ENCODE results near the gene TMEM95. TPM values are rescaled to one million over a fixed set of nuclear protein-coding genes. Genes with fewer than 3 reads are reported as not detected.

TMEM95 gene
- total RNA-seq, 2 donors from 2014 or later, result not detected

- intact Hi-C loops (cut with DNase I), result loop anchor here in 1 of 2 donors (5.0 kb wide), 1 partner anchor 36 kb away; the partner anchor contains the start of gene TMEM95
- no peak for DNase-seq
- no peak for ATAC-seq
Observed at GRCh38 chr17:7392696-7393612, 38.0 kb downstream of the TMEM95 start.

GRCh38 chr17:7393613-7394451, 38.9 kb downstream of the TMEM95 start:
- intact Hi-C loops (cut with DNase I), result loop anchor here in 1 of 2 donors (5.0 kb wide), 1 partner anchor 37 kb away; the partner anchor contains the start of gene TMEM95
- DNase-seq (no peak), ATAC-seq (peak; percentile 19 to 35)

GRCh38 chr17:7394452-7395191, 39.7 kb downstream of the TMEM95 start, which contains the start of gene PLSCR3:
PLSCR3 (minus strand) TSS chr17:7394525; CDS start chr17:7394110, 415 bp downstream.
- DNase-seq, result peak; percentile 92
- ATAC-seq, result peak; percentile 95
- intact Hi-C loops (cut with DNase I), result loop anchor here in 1 of 2 donors (5.0 kb wide), 1 partner anchor 37 kb away; the partner anchor contains the start of gene TMEM95

GRCh38 chr17:7396147-7396546, 41.2 kb downstream of the TMEM95 start:
- DNase-seq (no peak), ATAC-seq (no peak)

GRCh38 chr17:7398612-7399011, 43.7 kb downstream of the TMEM95 start:
- intact Hi-C loops (cut with DNase I), result no loop called here
- ATAC-seq (no peak), DNase-seq (no peak)

More at GRCh38 chr17:7396147-7396546, 41.2 kb downstream of the TMEM95 start:
- intact Hi-C loops (cut with DNase I), result no loop called here

GRCh38 chr17:7403043-7403726, 48.2 kb downstream of the TMEM95 start:
- peak; percentile 73 for DNase-seq
- intact Hi-C loops (cut with DNase I), result no loop called here
- ATAC-seq, result peak; percentile 4 to 13

- ATAC-seq (peak; percentile 51 to 54), DNase-seq (no peak)
- intact Hi-C loops (cut with DNase I), result no loop called here
Observed at GRCh38 chr17:7403727-7403976, 48.7 kb downstream of the TMEM95 start.

- ATAC-seq (peak; percentile 91 to 94), DNase-seq (peak; percentile 99)
- intact Hi-C loops (cut with DNase I), result loop anchor here in 1 of 2 donors (2.0 kb wide), 1 partner anchor 31 kb away; the partner anchor contains the start of gene TMEM102
Observed at GRCh38 chr17:7403977-7404736, 49.2 kb downstream of the TMEM95 start, which contains the start of gene TMEM256. TMEM256 (minus strand) TSS chr17:7404097; CDS start chr17:7404084, 13 bp downstream.

- DNase-seq, result peak; percentile 73
- intact Hi-C loops (cut with DNase I), result loop anchor here in 1 of 2 donors (2.0 kb wide), 1 partner anchor 30 kb away; the partner anchor contains the start of gene TMEM102
- peak; percentile 52 to 65 for ATAC-seq
Observed at GRCh38 chr17:7404737-7405349, 49.9 kb downstream of the TMEM95 start.

GRCh38 chr17:7405350-7406234, 50.6 kb downstream of the TMEM95 start:
- no peak for DNase-seq
- intact Hi-C loops (cut with DNase I), result loop anchor here in 1 of 2 donors (2.0 kb wide), 1 partner anchor 29 kb away; the partner anchor contains the start of gene TMEM102
- no peak for ATAC-seq

GRCh38 chr17:7406235-7406825, 51.4 kb downstream of the TMEM95 start:
- ATAC-seq (no peak), DNase-seq (no peak)
- intact Hi-C loops (cut with DNase I), result no loop called here

Other genes starting within 250 kb of the TMEM95 start
- gene ASGR2, start 240.3 kb upstream of the TMEM95 start, total RNA-seq, result under 1 TPM; 0.62 to 0.68 TPM
- gene ASGR1, start 175.8 kb upstream of the TMEM95 start, total RNA-seq, result under 1 TPM; 0.68 TPM
- gene DLG4, start 135.3 kb upstream of the TMEM95 start, total RNA-seq, result 10 to 100 TPM; 21.3 to 22.9 TPM
- 1,000 to 10,000 TPM in 1 of 2 donors, 100 to 1,000 TPM in 1; 891 to 1,101 TPM for gene ACADVL, start 135.2 kb upstream of the TMEM95 start, total RNA-seq
- gene DVL2, start 120.6 kb upstream of the TMEM95 start, total RNA-seq, result 10 to 100 TPM; 22.5 to 23.8 TPM
- 10 to 100 TPM; 18.5 to 27.5 TPM for gene PHF23, start 115.7 kb upstream of the TMEM95 start, total RNA-seq
- 100 to 1,000 TPM; 459 to 475 TPM for gene GABARAP, start 112.7 kb upstream of the TMEM95 start, total RNA-seq
- gene CTDNEP1, start 103.4 kb upstream of the TMEM95 start, total RNA-seq, result 100 to 1,000 TPM; 116 to 118 TPM
- gene ELP5, start 102.9 kb upstream of the TMEM95 start, total RNA-seq, result 10 to 100 TPM; 68.3 to 93.8 TPM
- 1 to 10 TPM; 2.1 to 4.9 TPM for gene CLDN7, start 92.7 kb upstream of the TMEM95 start, total RNA-seq
- 10 to 100 TPM; 79.1 to 87.6 TPM for gene SLC2A4, start 73.4 kb upstream of the TMEM95 start, total RNA-seq
- 1 to 10 TPM; 1.2 to 1.9 TPM for gene YBX2, start 60.5 kb upstream of the TMEM95 start, total RNA-seq
- 100 to 1,000 TPM; 274 to 374 TPM for gene EIF5A, start 47.5 kb upstream of the TMEM95 start, total RNA-seq
- gene GPS2, start 39.8 kb upstream of the TMEM95 start, total RNA-seq, result 10 to 100 TPM; 59.3 to 63.4 TPM
- gene NEURL4, start 25.8 kb upstream of the TMEM95 start, total RNA-seq, result 10 to 100 TPM; 24.8 to 38.8 TPM
- 10 to 100 TPM; 19.0 to 20.4 TPM for gene ACAP1, start 18.6 kb upstream of the TMEM95 start, total RNA-seq
- gene KCTD11, start 3.0 kb upstream of the TMEM95 start, total RNA-seq, result 1 to 10 TPM; 5.3 to 5.9 TPM
- gene TNK1, start 25.9 kb downstream of the TMEM95 start, total RNA-seq, result 1 to 10 TPM; 1.9 to 2.1 TPM
- 10 to 100 TPM; 22.4 to 29.0 TPM for gene PLSCR3, start 39.4 kb downstream of the TMEM95 start, total RNA-seq
- 10 to 100 TPM; 67.3 to 69.2 TPM for gene TMEM256, start 48.9 kb downstream of the TMEM95 start, total RNA-seq
- 10 to 100 TPM; 12.1 to 15.5 TPM for gene NLGN2, start 52.7 kb downstream of the TMEM95 start, total RNA-seq
- gene SPEM1, start 65.2 kb downstream of the TMEM95 start, total RNA-seq, result not detected
- not detected for gene SPEM2, start 70.5 kb downstream of the TMEM95 start, total RNA-seq
- not detected for gene SPEM3, start 73.7 kb downstream of the TMEM95 start, total RNA-seq
- 1 to 10 TPM; 2.7 to 2.9 TPM for gene TMEM102, start 80.3 kb downstream of the TMEM95 start, total RNA-seq
- gene FGF11, start 84.4 kb downstream of the TMEM95 start, total RNA-seq, result 10 to 100 TPM; 20.5 to 24.6 TPM
- 10 to 100 TPM; 12.4 to 13.8 TPM for gene CHRNB1, start 89.9 kb downstream of the TMEM95 start, total RNA-seq
- gene ZBTB4, start 124.5 kb downstream of the TMEM95 start, total RNA-seq, result 10 to 100 TPM; 62.1 to 62.2 TPM
- gene SLC35G6, start 126.3 kb downstream of the TMEM95 start, total RNA-seq, result not detected
- 10 to 100 TPM; 42.8 to 56.9 TPM for gene POLR2A, start 129.2 kb downstream of the TMEM95 start, total RNA-seq
- gene TNFSF12, start 193.9 kb downstream of the TMEM95 start, total RNA-seq, result 10 to 100 TPM; 31.0 to 47.6 TPM
- 10 to 100 TPM; 15.0 to 25.5 TPM for gene TNFSF13, start 203.6 kb downstream of the TMEM95 start, total RNA-seq
- gene SENP3, start 206.8 kb downstream of the TMEM95 start, total RNA-seq, result 10 to 100 TPM; 27.2 to 30.5 TPM
- 10 to 100 TPM; 55.5 to 87.3 TPM for gene CD68, start 224.5 kb downstream of the TMEM95 start, total RNA-seq
- 10 to 100 TPM; 30.5 to 35.0 TPM for gene MPDU1, start 228.7 kb downstream of the TMEM95 start, total RNA-seq
- 1 to 10 TPM; 3.0 to 4.7 TPM for gene SOX15, start 234.9 kb downstream of the TMEM95 start, total RNA-seq

All from left cardiac atrium (tissue), 4 donors.